ENCODE results near the gene GAMT.
A peak's percentile ranks its signal among the peaks of the same experiment; 100 is the strongest.

GAMT gene

GRCh38 chr19:1377965-1378785 lies 23.2 kb downstream of the GAMT start:
- Mint-ChIP-seq H3K27me3 (peaks cover 3% of the 10 kb centered on the region), H3K4me1 (peaks cover 6% of the 10 kb centered on the region), H3K27ac (no peak overlapping the region), H3K4me3 (no peak overlapping the region), H3K9me3 (peaks cover 0 to 2% of the 10 kb centered on the region in 2 donors)
- ATAC-seq (no peak), DNase-seq (no peak)

GRCh38 chr19:1377176-1377964 lies 24.0 kb downstream of the GAMT start:
- H3K27ac Mint-ChIP-seq = no peak overlapping the region
- H3K4me3 Mint-ChIP-seq = no peak overlapping the region
- ATAC-seq = no peak
- no peaks in the 10 kb centered on the region for H3K9me3 Mint-ChIP-seq
- H3K27me3 Mint-ChIP-seq = no peaks in the 10 kb centered on the region
- DNase-seq = no peak
- H3K4me1 Mint-ChIP-seq = no peaks in the 10 kb centered on the region

GRCh38 chr19:1376415-1376805 lies 24.9 kb downstream of the GAMT start:
- H3K9me3 Mint-ChIP-seq = no peaks in the 10 kb centered on the region
- no peak overlapping the region for H3K27ac Mint-ChIP-seq
- no peak overlapping the region for H3K4me3 Mint-ChIP-seq
- DNase-seq (no peak), ATAC-seq (no peak)
- H3K4me1 Mint-ChIP-seq = no peaks in the 10 kb centered on the region
- no peaks in the 10 kb centered on the region for H3K27me3 Mint-ChIP-seq

GRCh38 chr19:1374250-1374577 lies 27.1 kb downstream of the GAMT start:
- Mint-ChIP-seq H3K27me3 (no peaks in the 10 kb centered on the region), H3K4me3 (no peak overlapping the region), H3K27ac (no peak overlapping the region), H3K9me3 (no peaks in the 10 kb centered on the region), H3K4me1 (no peaks in the 10 kb centered on the region)
- DNase-seq (no peak), ATAC-seq (no peak)

- no peak for ATAC-seq
- DNase-seq = no peak
- no peaks in the 10 kb centered on the region for H3K27me3 Mint-ChIP-seq
- H3K4me1 Mint-ChIP-seq = no peaks in the 10 kb centered on the region
- no peak overlapping the region for H3K4me3 Mint-ChIP-seq
- H3K27ac Mint-ChIP-seq = no peak overlapping the region
- no peaks in the 10 kb centered on the region for H3K9me3 Mint-ChIP-seq
Measured at GRCh38 chr19:1373534-1374249, 27.6 kb downstream of the GAMT start.

- H3K27ac Mint-ChIP-seq = no peak overlapping the region
- no peaks in the 10 kb centered on the region for H3K9me3 Mint-ChIP-seq
- DNase-seq = no peak
- no peak overlapping the region for H3K4me3 Mint-ChIP-seq
- no peaks in the 10 kb centered on the region for H3K4me1 Mint-ChIP-seq
- ATAC-seq = no peak
- no peaks in the 10 kb centered on the region for H3K27me3 Mint-ChIP-seq
Measured at GRCh38 chr19:1373042-1373533, 28.3 kb downstream of the GAMT start.

- ATAC-seq (no peak), DNase-seq (no peak)
- no peaks in the 10 kb centered on the region for H3K4me1 Mint-ChIP-seq
- H3K9me3 Mint-ChIP-seq = no peaks in the 10 kb centered on the region
- H3K27me3 Mint-ChIP-seq = no peaks in the 10 kb centered on the region
- H3K4me3 Mint-ChIP-seq = no peak overlapping the region
- H3K27ac Mint-ChIP-seq = no peak overlapping the region
Measured at GRCh38 chr19:1370579-1371361, 30.6 kb downstream of the GAMT start.

- no peak for DNase-seq
- Mint-ChIP-seq H3K27me3 (no peaks in the 10 kb centered on the region), H3K4me3 (no peak overlapping the region), H3K27ac (no peak overlapping the region), H3K9me3 (no peaks in the 10 kb centered on the region), H3K4me1 (peaks cover 12% of the 10 kb centered on the region)
- no peak for ATAC-seq
Measured at GRCh38 chr19:1369214-1369805, 32.0 kb downstream of the GAMT start.

GRCh38 chr19:1366899-1367870 lies 34.2 kb downstream of the GAMT start:
- ATAC-seq (no peak), DNase-seq (no peak)
- Mint-ChIP-seq H3K4me1 (peaks cover 33% of the 10 kb centered on the region), H3K27me3 (no peaks in the 10 kb centered on the region), H3K27ac (peak overlapping the region in 1 of 2 donors; percentile 48), H3K9me3 (no peaks in the 10 kb centered on the region), H3K4me3 (no peak overlapping the region)

- no peak for ATAC-seq
- Mint-ChIP-seq H3K27me3 (no peaks in the 10 kb centered on the region), H3K4me3 (no peak overlapping the region), H3K9me3 (no peaks in the 10 kb centered on the region), H3K4me1 (peaks cover 42% of the 10 kb centered on the region), H3K27ac (no peak overlapping the region)
- DNase-seq = no peak
Measured at GRCh38 chr19:1366296-1366695, 35.0 kb downstream of the GAMT start.

- Mint-ChIP-seq H3K27me3 (no peaks in the 10 kb centered on the region), H3K9me3 (no peaks in the 10 kb centered on the region), H3K4me3 (peak overlapping the region in 1 of 2 donors; percentile 24), H3K27ac (peak overlapping the region in 1 of 2 donors; percentile 14), H3K4me1 (peaks cover 46% of the 10 kb centered on the region)
- ATAC-seq = no peak
- no peak for DNase-seq
Measured at GRCh38 chr19:1365319-1366269, 35.7 kb downstream of the GAMT start.

- ATAC-seq = peak; percentile 83
- Mint-ChIP-seq H3K27me3 (no peaks in the 10 kb centered on the region), H3K4me3 (peak overlapping the region; percentile 78 to 93), H3K4me1 (peaks cover 46% of the 10 kb centered on the region), H3K27ac (peak overlapping the region; percentile 90 to 94), H3K9me3 (no peaks in the 10 kb centered on the region)
- DNase-seq = peak; percentile 32 to 37
Measured at GRCh38 chr19:1364070-1364704, 37.2 kb downstream of the GAMT start.

- H3K27ac Mint-ChIP-seq = peak overlapping the region; percentile 90 to 96
- DNase-seq (peak; percentile 23 to 28), ATAC-seq (peak; percentile 79)
- no peaks in the 10 kb centered on the region for H3K27me3 Mint-ChIP-seq
- H3K4me1 Mint-ChIP-seq = peaks cover 46% of the 10 kb centered on the region
- no peaks in the 10 kb centered on the region for H3K9me3 Mint-ChIP-seq
- H3K4me3 Mint-ChIP-seq = peak overlapping the region; percentile 78 to 93
Measured at GRCh38 chr19:1363599-1363998, 37.7 kb downstream of the GAMT start.
